Activated CD4-positive, alpha-beta T cell treated with anti-CD3 and anti-CD28 coated beads, Interleukin-2, amount 50 U/mL, for 16 hours (primary cell): ENCODE measurements around the gene ADAMTSL2.

Source experiments
- DNase-seq: peaks from one replicate; pipeline ENCODE4 v3.0.0-alpha.2; 2020

ADAMTSL2 gene

DNA sequence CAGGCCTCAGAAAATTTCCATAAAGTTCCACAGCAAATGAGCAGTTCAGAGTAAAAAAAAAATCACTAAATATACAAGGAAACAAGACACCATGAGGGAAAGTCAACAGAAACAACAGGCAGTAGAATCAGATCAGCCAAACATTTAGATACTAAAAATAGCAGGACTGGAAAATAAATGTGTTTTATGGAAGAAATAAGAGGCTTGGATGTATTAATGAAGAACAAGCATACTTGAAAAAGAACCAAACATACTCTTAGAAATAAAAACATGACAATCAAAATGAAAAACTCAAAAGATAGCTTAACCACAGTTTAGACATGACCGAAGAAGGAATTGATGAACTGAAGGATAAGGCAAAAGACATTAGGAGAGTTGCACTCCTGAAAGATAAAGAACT lies 32.4 kb upstream of the ADAMTSL2 start:
- no peak for DNase-seq

DNA sequence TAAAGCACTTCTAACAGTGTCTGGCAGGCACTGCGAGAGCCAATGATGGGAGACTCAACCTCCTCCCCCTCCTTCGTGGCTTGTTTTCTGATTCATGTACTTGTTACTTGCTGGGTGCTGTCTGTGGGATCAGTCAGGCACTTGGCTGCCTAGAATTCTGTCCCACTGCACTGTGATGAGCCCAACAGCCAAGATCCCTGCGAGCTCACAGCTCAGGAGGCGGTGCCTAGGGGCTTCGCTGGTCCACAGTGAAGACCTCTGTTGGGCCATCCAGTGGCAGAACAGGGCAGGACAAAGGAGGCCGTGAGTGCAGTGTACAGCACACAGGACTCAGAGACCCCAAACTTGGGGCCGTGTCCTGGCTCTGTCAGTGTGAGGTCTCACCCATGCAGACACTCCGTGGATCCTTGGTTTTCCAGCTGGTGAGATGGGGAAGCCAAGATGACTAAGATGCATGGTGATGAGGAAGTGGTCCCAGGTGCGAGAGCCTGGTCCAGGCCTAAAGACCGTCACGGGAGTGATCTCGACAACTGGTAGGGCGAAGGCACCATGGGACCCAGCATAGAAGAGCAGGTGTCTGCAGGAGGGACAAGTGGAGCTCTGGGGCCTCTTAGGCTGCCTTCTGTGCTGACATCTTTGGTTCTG lies 29.2 kb upstream of the ADAMTSL2 start:
- DNase-seq: no peak

DNA sequence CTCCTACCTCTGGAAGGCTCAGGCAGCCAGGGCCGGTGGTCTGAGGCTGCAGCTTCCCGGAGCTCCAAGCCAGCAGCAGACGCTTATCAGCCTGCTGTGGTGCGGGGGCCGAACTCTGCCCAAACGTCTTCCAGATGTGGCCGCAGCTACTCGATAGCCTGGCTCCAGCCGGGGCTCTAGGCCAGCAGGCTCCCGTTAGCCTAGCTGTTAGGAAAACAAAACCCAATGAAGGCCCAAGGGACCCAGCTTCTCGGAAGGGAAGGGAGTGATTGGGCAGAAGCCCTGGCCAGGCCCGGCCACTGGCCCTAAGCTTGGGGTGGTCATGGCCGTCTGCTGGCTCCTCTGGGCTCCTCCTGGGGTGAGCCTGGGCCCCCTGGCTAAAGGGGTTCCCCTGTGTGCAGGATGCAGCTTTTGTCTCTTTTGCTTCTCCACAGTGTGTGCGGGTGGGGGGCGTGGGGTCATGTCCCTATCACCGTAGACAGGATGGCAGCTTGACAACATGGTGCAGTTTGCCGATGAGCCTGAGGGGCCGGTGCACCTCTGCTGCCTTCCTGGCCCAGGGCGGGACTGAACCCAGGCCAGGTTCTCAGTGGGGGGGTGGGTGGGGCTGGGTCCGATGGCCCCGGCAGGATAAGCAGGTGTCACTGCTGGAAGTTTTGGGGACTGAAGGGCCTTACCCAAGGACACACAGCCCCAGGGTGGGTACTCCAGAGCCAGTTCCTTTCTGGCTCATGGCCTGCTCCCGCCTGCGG lies 28.4 kb upstream of the ADAMTSL2 start:
- DNase-seq: no peak

DNA sequence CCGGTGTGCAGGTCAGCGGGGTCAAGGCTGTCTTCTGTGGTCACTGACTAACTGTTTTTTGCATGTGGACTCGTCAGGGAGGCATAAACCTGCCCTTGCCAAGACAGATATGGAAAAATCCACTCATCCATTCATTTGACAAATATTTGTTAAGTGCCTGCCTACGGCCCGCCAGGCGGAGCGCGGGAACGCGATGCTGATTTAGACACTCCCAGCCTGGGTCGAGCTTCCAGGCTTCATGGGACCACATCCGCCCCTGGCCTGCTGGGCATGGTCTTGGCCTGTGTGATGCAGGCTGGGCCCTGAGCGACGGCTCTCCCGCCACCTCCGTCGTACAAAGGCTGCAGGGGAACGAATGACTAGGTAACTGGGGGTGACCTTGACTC lies 27.9 kb upstream of the ADAMTSL2 start:
- DNase-seq: no peak

DNA sequence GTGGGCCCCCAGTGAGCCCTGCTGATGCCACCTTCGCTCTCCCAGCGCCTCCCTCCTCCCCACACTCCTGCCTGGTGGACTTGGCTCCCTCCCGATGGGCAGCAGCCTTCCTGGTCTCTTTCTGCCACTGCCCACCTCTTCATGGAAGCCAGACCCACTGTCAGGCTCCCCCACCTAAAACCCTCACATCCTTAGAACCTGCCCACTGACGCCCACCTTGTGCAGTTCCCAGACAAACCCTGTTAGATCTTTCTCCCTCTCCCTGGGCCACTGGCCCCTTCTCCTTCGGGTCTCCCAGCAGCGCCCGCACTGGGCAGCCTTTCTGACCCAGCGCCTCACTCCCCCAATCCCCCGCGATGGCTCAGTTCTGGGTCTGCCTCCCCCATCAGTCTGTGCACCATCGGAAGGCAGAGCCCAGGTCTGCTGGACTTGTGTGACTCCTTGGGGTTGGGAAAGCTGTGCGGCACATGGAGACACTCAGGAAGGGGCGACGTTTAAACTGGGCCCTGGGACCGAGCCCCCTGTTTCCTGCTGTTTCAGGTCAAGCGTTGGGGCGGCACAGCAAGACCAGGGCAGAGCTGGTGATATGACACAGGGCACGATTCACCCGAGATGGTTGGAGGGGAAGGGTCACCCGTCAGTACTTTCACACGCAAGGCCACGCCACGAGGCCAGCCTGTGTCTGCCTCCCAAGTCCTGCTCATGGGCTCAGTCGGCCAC lies 27.1 kb upstream of the ADAMTSL2 start:
- DNase-seq: no peak

DNA sequence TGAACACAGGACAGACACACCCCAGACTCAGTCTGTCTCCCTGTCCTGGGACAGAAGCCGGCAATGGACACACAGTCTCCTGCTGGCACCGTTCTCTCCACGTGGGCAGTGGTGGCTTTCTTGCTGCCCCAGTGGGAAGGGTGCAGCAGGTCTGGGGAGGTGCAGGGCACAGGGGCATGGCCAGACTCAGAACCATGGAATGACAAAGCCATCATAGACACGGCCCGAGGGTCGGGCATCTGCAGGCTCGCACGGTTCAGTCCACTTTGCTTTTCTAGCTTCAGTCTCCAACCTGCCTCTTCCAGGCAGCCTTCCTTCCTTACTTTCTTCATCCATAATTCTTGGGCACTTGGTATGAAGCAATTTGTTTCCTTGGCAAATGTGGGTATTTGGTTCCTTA lies 26.5 kb upstream of the ADAMTSL2 start:
- no peak for DNase-seq

GRCh38 chr9:133509179-133510083 lies 25.1 kb upstream of the ADAMTSL2 start:
- DNase-seq: no peak

GRCh38 chr9:133510926-133511505 lies 23.5 kb upstream of the ADAMTSL2 start:
- no peak for DNase-seq

DNA sequence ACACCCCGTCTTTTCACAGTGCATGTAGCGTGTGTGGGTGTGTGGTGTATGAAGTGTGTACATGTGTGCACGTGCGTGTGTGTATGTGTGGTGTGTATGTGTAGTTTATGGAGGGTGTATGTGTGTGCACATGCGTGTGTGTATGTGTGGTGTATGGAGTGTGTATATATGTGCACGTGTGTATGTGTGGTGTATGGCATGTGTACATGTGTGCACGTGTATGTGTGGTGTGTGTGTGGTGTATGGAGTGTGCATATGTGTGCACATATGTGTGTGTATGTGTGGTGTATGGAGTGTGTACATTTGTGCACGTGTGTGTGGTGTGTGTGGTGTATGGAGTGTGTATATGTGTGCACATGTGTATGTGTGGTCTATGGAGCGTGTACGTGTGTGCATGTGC lies 22.9 kb upstream of the ADAMTSL2 start:
- no peak for DNase-seq

- DNase-seq: no peak
These were observed 22.0 kb upstream of the ADAMTSL2 start for GRCh38 chr9:133512253-133513213.

GRCh38 chr9:133513214-133514100 lies 21.0 kb upstream of the ADAMTSL2 start:
- no peak for DNase-seq

DNA sequence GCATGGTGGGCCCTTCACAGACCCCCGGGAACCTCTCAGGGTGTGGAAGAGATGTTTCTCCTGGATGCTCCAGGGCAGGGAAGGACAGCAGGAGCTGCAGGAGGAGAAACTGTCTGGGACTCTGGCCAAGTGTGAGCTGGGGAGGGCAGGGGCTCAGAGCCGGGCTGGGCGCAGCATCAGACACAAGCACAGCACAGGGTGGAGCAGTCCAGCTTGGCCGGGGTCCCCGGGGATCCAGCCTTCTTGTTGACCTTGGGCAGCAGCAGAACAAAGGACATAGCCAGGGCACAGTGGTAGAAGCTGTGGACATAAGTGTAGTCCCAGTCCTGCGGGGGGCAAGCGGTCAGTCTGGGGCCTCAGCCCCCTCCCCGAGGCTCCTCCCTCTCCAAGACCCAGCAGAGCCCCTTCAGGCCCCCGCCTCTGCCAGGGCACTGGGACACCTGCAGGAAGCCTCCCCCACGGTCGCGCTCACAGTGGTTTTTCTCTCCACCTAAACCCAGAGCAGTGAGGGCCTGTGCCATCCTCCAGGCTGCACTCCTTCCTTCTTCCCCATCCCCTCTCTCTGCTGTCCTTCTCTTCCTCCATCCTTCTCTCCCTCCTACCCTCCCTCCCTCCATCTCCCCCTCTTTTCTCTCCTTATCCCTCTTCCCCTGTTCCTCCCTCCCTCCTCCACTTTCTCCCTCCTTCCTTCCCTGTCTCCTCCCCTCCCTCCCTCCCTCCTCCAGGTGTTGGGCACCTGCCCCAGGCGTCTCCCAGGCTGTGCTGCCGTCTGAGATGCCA lies 19.9 kb upstream of the ADAMTSL2 start:
- no peak for DNase-seq

DNA sequence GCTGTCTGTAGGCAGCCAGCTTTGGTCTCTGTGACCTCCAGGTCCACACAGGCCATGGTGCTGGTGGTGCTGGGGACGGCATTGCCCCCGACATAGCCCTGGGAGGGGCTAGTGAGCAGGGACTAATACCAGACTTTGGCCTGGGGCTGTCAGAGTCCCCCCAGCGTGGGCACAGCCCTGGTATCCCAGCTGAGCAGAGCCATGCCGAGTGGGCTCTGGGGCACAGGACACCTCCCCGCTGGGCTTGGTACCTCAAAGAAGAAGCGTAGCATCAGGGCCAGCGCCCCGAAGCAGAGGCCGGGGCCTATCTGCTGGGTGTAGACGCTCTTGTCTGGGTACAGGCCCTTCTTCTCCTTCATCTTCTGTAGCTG lies 19.3 kb upstream of the ADAMTSL2 start:
- no peak for DNase-seq

GRCh38 chr9:133515615-133516255 lies 18.8 kb upstream of the ADAMTSL2 start:
- DNase-seq: no peak

DNA sequence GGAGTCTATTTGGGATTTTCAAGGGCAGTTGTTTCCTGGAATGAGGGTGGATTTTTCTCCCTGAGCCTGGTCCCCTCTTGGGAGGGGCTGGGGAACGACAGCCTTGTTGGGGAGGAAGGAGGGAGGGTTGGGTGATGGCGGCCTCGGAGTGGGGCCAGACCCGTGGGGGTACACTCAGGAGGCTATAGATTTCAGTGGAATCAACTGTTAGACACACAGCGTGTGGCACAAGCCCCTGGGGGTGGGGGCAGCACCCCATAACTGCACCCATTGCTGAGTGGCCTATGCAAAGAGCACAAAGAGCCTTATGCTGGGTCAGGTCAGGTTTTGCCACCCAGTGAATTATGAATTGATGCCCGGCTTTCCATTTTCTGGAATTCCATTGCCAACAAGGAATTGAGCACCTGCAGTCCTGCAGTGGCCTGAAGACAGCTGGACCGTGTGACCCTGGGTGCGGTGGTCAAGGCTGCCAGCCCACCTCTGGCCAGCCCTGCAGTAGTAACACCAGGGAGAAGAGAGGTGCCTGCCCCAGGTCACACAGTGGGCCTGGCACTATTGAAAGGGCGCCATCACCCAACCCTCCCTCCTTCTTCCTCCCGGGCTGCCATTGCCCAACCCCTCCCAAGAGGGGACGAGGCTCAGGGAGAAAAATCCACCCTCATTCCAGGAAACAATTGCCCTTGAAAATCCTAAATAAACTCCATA lies 18.1 kb upstream of the ADAMTSL2 start:
- DNase-seq: no peak

GRCh38 chr9:133516961-133517350 lies 17.5 kb upstream of the ADAMTSL2 start:
- no peak for DNase-seq

GRCh38 chr9:133517711-133518110 lies 16.8 kb upstream of the ADAMTSL2 start:
- DNase-seq: no peak

GRCh38 chr9:133518200-133518599 lies 16.3 kb upstream of the ADAMTSL2 start:
- DNase-seq: no peak
